ENCODE data around the gene CPOX.

Gene CPOX

DNA sequence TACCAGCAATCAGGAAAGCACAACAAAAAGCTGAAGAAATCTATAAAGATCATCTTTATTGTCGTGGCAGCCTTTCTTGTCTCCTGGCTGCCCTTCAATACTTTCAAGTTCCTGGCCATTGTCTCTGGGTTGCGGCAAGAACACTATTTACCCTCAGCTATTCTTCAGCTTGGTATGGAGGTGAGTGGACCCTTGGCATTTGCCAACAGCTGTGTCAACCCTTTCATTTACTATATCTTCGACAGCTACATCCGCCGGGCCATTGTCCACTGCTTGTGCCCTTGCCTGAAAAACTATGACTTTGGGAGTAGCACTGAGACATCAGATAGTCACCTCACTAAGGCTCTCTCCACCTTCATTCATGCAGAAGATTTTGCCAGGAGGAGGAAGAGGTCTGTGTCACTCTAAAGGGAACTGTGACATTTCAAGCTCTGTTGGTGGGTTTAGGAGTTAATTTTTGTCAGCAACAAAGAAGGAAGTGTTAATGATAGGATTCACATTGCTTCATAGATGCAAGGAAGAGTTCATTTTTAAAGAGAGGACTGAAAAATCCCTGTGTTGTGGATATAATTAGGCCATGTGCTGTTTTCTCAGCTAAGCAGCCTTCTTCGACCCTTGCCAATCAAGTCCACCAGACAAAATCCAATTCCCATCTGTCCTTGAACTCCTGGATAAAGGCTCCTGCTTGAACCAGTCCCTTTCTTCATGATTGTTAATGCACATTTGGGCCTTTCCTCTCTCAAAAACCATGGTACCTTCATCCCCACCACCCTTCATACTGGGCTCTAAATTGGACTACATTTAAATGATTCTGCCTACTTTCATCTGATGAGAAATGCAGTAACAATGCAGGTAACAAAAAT is 60.5 kb downstream of the CPOX start:
- Histone ChIP-seq H3K27ac (ENCODE audit: low read depth, low read length) (peak overlapping the region; percentile 97), H3K4me3 (ENCODE audit: insufficient read depth, low read length, poor library complexity, severe bottlenecking) (peak overlapping the region; percentile 72), H4K20me1 (ENCODE audit: low read depth, low read length) (no peaks in the 10 kb centered on the region), H3K4me2 (ENCODE audit: low read depth, low read length, poor library complexity, severe bottlenecking) (peak overlapping the region; percentile 88), H3K36me3 (ENCODE audit: low read length) (no peaks in the 10 kb centered on the region; the same call in 1 of the 2 replicates), H3K79me2 (ENCODE audit: insufficient read depth, low read length) (peaks cover 34% of the 10 kb centered on the region), H3K9me2 (replicated peaks; ENCODE audit: insufficient read depth, low read length) (no peaks in the 10 kb centered on the region), H3K9ac (ENCODE audit: low read length) (peak overlapping the region; percentile 61), H3F3A (ENCODE audit: insufficient read depth) (peaks cover 47% of the 10 kb centered on the region), H2AFZ (ENCODE audit: low read depth, low read length, severe bottlenecking) (no peak overlapping the region), H3K9me3 (ENCODE audit: insufficient read depth, low read length) (no peaks in the 10 kb centered on the region), H3K27me3 (ENCODE audit: low read length) (no peaks in the 10 kb centered on the region)
- TF ChIP-seq, protein P1, sequence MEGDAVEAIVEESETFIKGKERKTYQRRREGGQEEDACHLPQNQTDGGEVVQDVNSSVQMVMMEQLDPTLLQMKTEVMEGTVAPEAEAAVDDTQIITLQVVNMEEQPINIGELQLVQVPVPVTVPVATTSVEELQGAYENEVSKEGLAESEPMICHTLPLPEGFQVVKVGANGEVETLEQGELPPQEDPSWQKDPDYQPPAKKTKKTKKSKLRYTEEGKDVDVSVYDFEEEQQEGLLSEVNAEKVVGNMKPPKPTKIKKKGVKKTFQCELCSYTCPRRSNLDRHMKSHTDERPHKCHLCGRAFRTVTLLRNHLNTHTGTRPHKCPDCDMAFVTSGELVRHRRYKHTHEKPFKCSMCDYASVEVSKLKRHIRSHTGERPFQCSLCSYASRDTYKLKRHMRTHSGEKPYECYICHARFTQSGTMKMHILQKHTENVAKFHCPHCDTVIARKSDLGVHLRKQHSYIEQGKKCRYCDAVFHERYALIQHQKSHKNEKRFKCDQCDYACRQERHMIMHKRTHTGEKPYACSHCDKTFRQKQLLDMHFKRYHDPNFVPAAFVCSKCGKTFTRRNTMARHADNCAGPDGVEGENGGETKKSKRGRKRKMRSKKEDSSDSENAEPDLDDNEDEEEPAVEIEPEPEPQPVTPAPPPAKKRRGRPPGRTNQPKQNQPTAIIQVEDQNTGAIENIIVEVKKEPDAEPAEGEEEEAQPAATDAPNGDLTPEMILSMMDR (IDR thresholded peaks at IDR 0.05; ENCODE audit: insufficient read depth, low read length, poor library complexity, severe bottlenecking): no peak
- TF ChIP-seq EZH2phosphoT487 (conservative IDR thresholded peaks at IDR 0.05; ENCODE audit: low read length): no peak

GRCh38 chr3:98532275-98532637 is 61.2 kb downstream of the CPOX start:
- Histone ChIP-seq H2AFZ (ENCODE audit: low read depth, low read length, severe bottlenecking) (no peak overlapping the region), H3K27me3 (ENCODE audit: low read length) (no peaks in the 10 kb centered on the region), H3K79me2 (ENCODE audit: insufficient read depth, low read length) (peaks cover 34% of the 10 kb centered on the region), H3K9ac (ENCODE audit: low read length) (peak overlapping the region; percentile 61), H3K9me2 (replicated peaks; ENCODE audit: insufficient read depth, low read length) (no peaks in the 10 kb centered on the region), H3K36me3 (ENCODE audit: low read length) (no peaks in the 10 kb centered on the region; the same call in 1 of the 2 replicates), H3K4me3 (ENCODE audit: insufficient read depth, low read length, poor library complexity, severe bottlenecking) (peak overlapping the region; percentile 72), H3K4me2 (ENCODE audit: low read depth, low read length, poor library complexity, severe bottlenecking) (peak overlapping the region; percentile 88), H3K27ac (ENCODE audit: low read depth, low read length) (peak overlapping the region; percentile 97), H3F3A (ENCODE audit: insufficient read depth) (peaks cover 43% of the 10 kb centered on the region), H4K20me1 (ENCODE audit: low read depth, low read length) (no peaks in the 10 kb centered on the region), H3K9me3 (ENCODE audit: insufficient read depth, low read length) (no peaks in the 10 kb centered on the region)
- TF ChIP-seq EZH2phosphoT487 (conservative IDR thresholded peaks at IDR 0.05; ENCODE audit: low read length): no peak

GRCh38 chr3:98531622-98532274 is 61.7 kb downstream of the CPOX start, which contains the start of gene GPR15:
Gene GPR15 (plus strand): TSS chr3:98531978. CDS start chr3:98532034, 56 bp downstream.
- H4K20me1 ChIP-seq (ENCODE audit: low read depth, low read length): no peaks in the 10 kb centered on the region
- no peak for TF ChIP-seq EZH2phosphoT487 (conservative IDR thresholded peaks at IDR 0.05; ENCODE audit: low read length)
- TF ChIP-seq, protein P1 (IDR thresholded peaks at IDR 0.05; ENCODE audit: insufficient read depth, low read length, poor library complexity, severe bottlenecking): no peak
- H3K27ac ChIP-seq (ENCODE audit: low read depth, low read length): peak within 1 kb of the TSS; percentile 97
- H3F3A ChIP-seq (ENCODE audit: insufficient read depth): peaks cover 38% of the 10 kb centered on the region
- no peaks in the 10 kb centered on the region for H3K9me3 ChIP-seq (ENCODE audit: insufficient read depth, low read length)
- H3K9ac ChIP-seq (ENCODE audit: low read length): peak within 1 kb of the TSS; percentile 61
- no peak within 1 kb of the TSS for H2AFZ ChIP-seq (ENCODE audit: low read depth, low read length, severe bottlenecking)
- H3K36me3 ChIP-seq (ENCODE audit: low read length): no peaks in the 10 kb centered on the region; the same call in 1 of the 2 replicates
- H3K79me2 ChIP-seq (ENCODE audit: insufficient read depth, low read length): peaks cover 34% of the 10 kb centered on the region
- H3K4me2 ChIP-seq (ENCODE audit: low read depth, low read length, poor library complexity, severe bottlenecking): peak within 1 kb of the TSS; percentile 88
- no peaks in the 10 kb centered on the region for H3K27me3 ChIP-seq (ENCODE audit: low read length)
- H3K4me3 ChIP-seq (ENCODE audit: insufficient read depth, low read length, poor library complexity, severe bottlenecking): peak within 1 kb of the TSS; percentile 72
- no peaks in the 10 kb centered on the region for H3K9me2 ChIP-seq (replicated peaks; ENCODE audit: insufficient read depth, low read length)
